Fibroblast of skin of left quadriceps (primary cell): ENCODE data around the gene ZNF610.

Experiments used
- DNase-seq, 2 experiments: peaks; one replicate each; pipeline ENCODE4 v3.0.0-alpha.2; 2013; ENCODE audit warnings: low read depth in 2 of 2

ZNF610 gene

DNA sequence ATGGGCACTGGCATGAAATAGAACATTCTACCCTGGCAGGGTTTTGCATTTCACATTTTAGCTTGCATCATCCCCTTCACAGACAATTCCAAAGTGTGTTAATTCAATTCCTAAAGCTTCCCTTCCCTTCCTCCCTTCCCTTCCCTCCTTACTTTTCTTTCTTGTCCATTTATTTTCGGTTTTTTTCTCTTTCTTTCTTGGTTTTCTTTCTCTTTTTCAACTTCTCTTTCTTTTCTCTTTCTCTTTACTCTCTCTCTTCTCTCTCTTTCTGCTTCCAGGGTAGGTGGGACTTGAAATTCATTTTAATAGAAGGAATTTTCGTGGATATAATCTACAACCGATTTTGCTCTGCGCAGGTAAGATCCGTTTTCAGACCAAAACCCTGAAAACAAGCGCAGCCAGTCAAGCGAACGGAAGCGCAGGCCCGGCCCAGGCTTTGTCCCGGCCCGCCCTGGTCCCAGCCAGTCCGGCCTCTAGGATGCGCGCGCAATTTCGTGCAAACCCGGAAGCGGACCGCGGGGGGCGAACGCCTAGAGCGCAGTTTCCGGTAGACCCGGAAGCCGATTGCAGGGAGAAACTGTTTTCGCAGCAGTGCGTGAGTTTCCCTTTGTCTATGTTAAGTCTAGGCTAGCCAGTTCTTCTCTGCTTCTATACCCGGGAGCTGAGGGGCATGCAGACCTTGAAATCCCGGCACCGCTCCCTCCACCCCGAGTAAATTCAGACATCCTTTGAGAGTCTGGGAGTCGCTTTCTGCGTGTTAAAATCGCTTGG, 61.5 kb downstream of the ZNF610 start, which contains the start of gene ZNF528:
TSS of gene ZNF528 (plus strand) at position 540 of the 771 bp plus-strand sequence. CDS start 4,165 bp downstream, outside the sequence.
- DNase-seq, result peak; percentile 90

DNA sequence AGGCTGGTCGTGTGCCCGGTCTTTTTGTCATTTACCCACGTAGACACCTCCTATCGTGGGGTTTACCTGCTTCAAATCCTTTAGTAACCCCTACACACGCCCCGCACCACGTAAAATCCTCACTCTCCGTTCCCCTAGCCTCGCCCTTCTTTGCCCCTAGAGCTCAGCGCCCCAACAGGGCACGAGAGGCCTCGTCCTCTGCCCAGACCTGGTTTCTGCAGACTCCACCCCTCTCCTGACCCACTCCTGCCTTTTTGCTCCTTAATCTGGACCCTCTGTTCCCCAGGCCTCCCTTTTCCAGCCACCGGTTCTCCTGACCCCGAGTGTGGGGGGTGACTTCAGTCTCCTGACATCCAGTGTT, 62.0 kb downstream of the ZNF610 start:
- no peak for DNase-seq

DNA sequence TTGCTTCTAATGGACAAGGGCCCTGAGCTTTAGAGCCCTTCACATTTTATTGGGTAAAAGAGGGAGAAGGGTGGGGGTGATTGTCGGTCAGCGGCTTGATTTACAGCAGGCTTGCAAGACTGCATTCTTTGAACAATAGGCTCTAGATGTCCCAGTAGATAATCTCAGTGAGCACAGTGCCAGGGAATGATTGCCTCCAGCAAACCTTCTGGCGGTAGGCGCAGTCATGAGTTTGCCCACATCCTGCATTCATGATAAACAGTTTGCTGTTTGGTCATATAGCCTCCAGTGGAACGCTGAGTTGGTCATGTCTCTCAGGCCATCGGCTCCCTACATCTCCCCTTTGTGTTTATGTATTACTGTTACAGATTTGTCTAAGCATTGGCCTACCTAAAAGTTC, 74.2 kb downstream of the ZNF610 start:
- DNase-seq, result no peak

DNA sequence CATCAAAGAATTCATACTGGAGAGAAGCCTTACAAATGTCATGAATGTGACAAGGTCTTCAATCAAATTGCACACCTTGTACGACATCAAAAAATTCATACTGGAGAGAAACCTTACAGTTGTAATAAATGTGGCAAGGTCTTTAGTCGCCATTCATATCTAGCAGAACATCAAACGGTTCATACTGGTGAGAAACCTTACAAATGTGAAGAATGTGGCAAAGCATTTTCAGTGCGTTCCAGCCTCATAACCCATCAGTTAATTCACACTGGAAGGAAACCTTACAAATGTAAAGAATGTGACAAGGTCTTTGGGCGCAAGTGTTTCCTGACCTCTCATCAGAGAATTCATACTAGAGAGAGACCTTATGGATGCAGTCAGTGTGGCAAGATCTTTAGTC, 79.7 kb downstream of the ZNF610 start:
- no peak for DNase-seq
